ENCODE results near the gene CENPO.

Gene CENPO

GRCh38 chr2:24826773-24827145, 33.5 kb downstream of the CENPO start:
- DNase-seq, result no peak

GRCh38 chr2:24827321-24828237, 34.4 kb downstream of the CENPO start:
- peak; percentile 90 for DNase-seq
- peak; percentile 95 for TF ChIP-seq CTCF (IDR thresholded peaks at IDR 0.05; ENCODE audit: low read depth, low read length)
- Histone ChIP-seq H3K36me3 (peaks cover 58% of the 10 kb centered on the region), H3K27ac (no peak overlapping the region), H3K9me3 (ENCODE audit: severe bottlenecking) (no peaks in the 10 kb centered on the region), H3K27me3 (ENCODE audit: insufficient read depth, low read depth, severe bottlenecking) (no peaks in the 10 kb centered on the region), H3K4me3 (ENCODE audit: low read depth, low read length) (no peak overlapping the region)

More at GRCh38 chr2:24826773-24827145, 33.5 kb downstream of the CENPO start:
- no peak overlapping the region for H3K27ac ChIP-seq
- TF ChIP-seq CTCF (IDR thresholded peaks at IDR 0.05; ENCODE audit: low read depth, low read length), result no peak
- H3K9me3 ChIP-seq (ENCODE audit: severe bottlenecking), result no peaks in the 10 kb centered on the region
- no peaks in the 10 kb centered on the region for H3K27me3 ChIP-seq (ENCODE audit: insufficient read depth, low read depth, severe bottlenecking)
- peaks cover 67% of the 10 kb centered on the region for H3K36me3 ChIP-seq
- no peak overlapping the region for H3K4me3 ChIP-seq (ENCODE audit: low read depth, low read length)

GRCh38 chr2:24828238-24828996, 35.2 kb downstream of the CENPO start:
- Histone ChIP-seq H3K27ac (no peak overlapping the region), H3K27me3 (ENCODE audit: insufficient read depth, low read depth, severe bottlenecking) (no peaks in the 10 kb centered on the region), H3K9me3 (ENCODE audit: severe bottlenecking) (no peaks in the 10 kb centered on the region), H3K4me3 (ENCODE audit: low read depth, low read length) (no peak overlapping the region), H3K36me3 (peaks cover 57% of the 10 kb centered on the region)
- no peak for TF ChIP-seq CTCF (IDR thresholded peaks at IDR 0.05; ENCODE audit: low read depth, low read length)
- no peak for DNase-seq

- Histone ChIP-seq H3K4me3 (ENCODE audit: low read depth, low read length) (no peak overlapping the region), H3K27ac (no peak overlapping the region), H3K27me3 (ENCODE audit: insufficient read depth, low read depth, severe bottlenecking) (no peaks in the 10 kb centered on the region), H3K9me3 (ENCODE audit: severe bottlenecking) (no peaks in the 10 kb centered on the region), H3K36me3 (peaks cover 63% of the 10 kb centered on the region)
- peak; percentile 46 for TF ChIP-seq CTCF (IDR thresholded peaks at IDR 0.05; ENCODE audit: low read depth, low read length)
- no peak for DNase-seq
Observed at GRCh38 chr2:24830351-24830750, 37.1 kb downstream of the CENPO start.

GRCh38 chr2:24830786-24831185, 37.6 kb downstream of the CENPO start:
- Histone ChIP-seq H3K27me3 (ENCODE audit: insufficient read depth, low read depth, severe bottlenecking) (no peaks in the 10 kb centered on the region), H3K4me3 (ENCODE audit: low read depth, low read length) (no peak overlapping the region), H3K36me3 (peaks cover 63% of the 10 kb centered on the region), H3K27ac (no peak overlapping the region), H3K9me3 (ENCODE audit: severe bottlenecking) (no peaks in the 10 kb centered on the region)
- no peak for DNase-seq
- TF ChIP-seq CTCF (IDR thresholded peaks at IDR 0.05; ENCODE audit: low read depth, low read length), result no peak

Data from WERI-Rb-1 (cell line).